Esophagus (tissue), 2 donors: ENCODE results near the gene RFWD3. TPM values are rescaled to one million over a fixed set of nuclear protein-coding genes. Genes with fewer than 3 reads are reported as not detected.

Experiments
- H3K27ac ChIP-seq, 2 donors: one replicate each; pipeline ENCODE4 v1.5.1; 2013; ENCODE audit warnings: low read depth in 2 of 2, mild to moderate bottlenecking in 2 of 2, inconsistent platforms in 1 of 2, low read length in 1 of 2, moderate library complexity in 1 of 2
- H3K27me3 ChIP-seq, 2 donors: one replicate each; pipeline ENCODE4 v1.6.1; 2013; ENCODE audit warnings: low read length in 2 of 2, control low read depth in 1 of 2, mild to moderate bottlenecking in 1 of 2; ENCODE audit not compliant: insufficient read depth in 2 of 2, control insufficient read depth in 1 of 2
- H3K36me3 ChIP-seq, 2 donors: one replicate each; pipeline ENCODE4 v1.6.1; 2013; ENCODE audit warnings: low read length in 1 of 2; ENCODE audit not compliant: control insufficient read depth in 2 of 2, insufficient read depth in 2 of 2
- H3K4me1 ChIP-seq, 2 donors: one replicate each; pipeline ENCODE4 v1.6.1; 2013; ENCODE audit warnings: low read length in 1 of 2; ENCODE audit not compliant: control insufficient read depth in 2 of 2, insufficient read depth in 2 of 2
- H3K4me3 ChIP-seq, 2 donors: one replicate each; pipeline ENCODE4 v1.5.1; 2013; ENCODE audit warnings: low read length in 2 of 2, mild to moderate bottlenecking in 2 of 2, low read depth in 1 of 2, moderate library complexity in 1 of 2
- H3K9me3 ChIP-seq, 2 donors: one replicate each; pipeline ENCODE4 v1.6.1; 2013; ENCODE audit warnings: mild to moderate bottlenecking in 2 of 2, low read depth in 1 of 2, low read length in 1 of 2, moderate library complexity in 1 of 2; ENCODE audit not compliant: control insufficient read depth in 2 of 2, insufficient read depth in 1 of 2
- whole genome bisulfite sequencing, 2 donors: extraction: QIAGEN DNeasy Blood & Tissue Kit; methylation state at CpG; one replicate each; pipeline ENCODE4 v1.1.7; 2013; 5-methylcytosine and 5-hydroxymethylcytosine counted together
- polyA plus RNA-seq, 2 donors: library from polyadenylated mRNA; stranded (reverse); fragments of 200-250 nt; gene quantifications; one replicate each; pipeline ENCODE4 v1.2.3, GENCODE V29; 2013
- donor health status: healthy with polysubstance abuse.
- donor health status: Bipolar disorder and iron deficiency.

The RFWD3 gene
- polyA plus RNA-seq, 2 donors = 8.0 to 10.8 TPM

GRCh38 chr16:74627506-74628220 lies 39.0 kb downstream of the RFWD3 start:
- H3K27me3 ChIP-seq = no peaks in the 10 kb centered on the region

GRCh38 chr16:74626741-74627416 lies 39.8 kb downstream of the RFWD3 start:
- no peak overlapping the region for H3K27ac ChIP-seq
- peaks cover 9 to 32% of the 10 kb centered on the region in 2 donors for H3K36me3 ChIP-seq
- H3K4me3 ChIP-seq = no peak overlapping the region
- H3K9me3 ChIP-seq = no peaks in the 10 kb centered on the region
- H3K4me1 ChIP-seq = no peaks in the 10 kb centered on the region
- WGBS, 2 donors = 0 to 40% methylated on average over 1 of the region's 1 CpG
- no peaks in the 10 kb centered on the region for H3K27me3 ChIP-seq

More at GRCh38 chr16:74627506-74628220, 39.0 kb downstream of the RFWD3 start:
- peaks cover 11 to 34% of the 10 kb centered on the region in 2 donors for H3K36me3 ChIP-seq
- H3K4me3 ChIP-seq = no peak overlapping the region
- 73 to 83% methylated on average over 6 of the region's 6 CpGs for WGBS, 2 donors
- no peaks in the 10 kb centered on the region for H3K4me1 ChIP-seq
- no peaks in the 10 kb centered on the region for H3K9me3 ChIP-seq
- H3K27ac ChIP-seq = no peak overlapping the region

- Histone ChIP-seq H3K36me3 (peaks cover 4 to 30% of the 10 kb centered on the region in 2 donors), H3K27ac (no peak overlapping the region), H3K4me1 (no peaks in the 10 kb centered on the region), H3K9me3 (no peaks in the 10 kb centered on the region), H3K4me3 (no peak overlapping the region), H3K27me3 (no peaks in the 10 kb centered on the region)
- WGBS, 2 donors = 92% methylated on average over 14 of the region's 14 CpGs
Observed at GRCh38 chr16:74625500-74626350, 41.0 kb downstream of the RFWD3 start.

- H3K36me3 ChIP-seq = peaks cover 4 to 24% of the 10 kb centered on the region in 2 donors
- no peak overlapping the region for H3K27ac ChIP-seq
- no peaks in the 10 kb centered on the region for H3K27me3 ChIP-seq
- H3K4me3 ChIP-seq = no peak overlapping the region
- no peaks in the 10 kb centered on the region for H3K4me1 ChIP-seq
- WGBS, 2 donors = 69 to 76% methylated on average over 6 of the region's 6 CpGs
- H3K9me3 ChIP-seq = no peaks in the 10 kb centered on the region
Observed at GRCh38 chr16:74623839-74624235, 42.8 kb downstream of the RFWD3 start.

- WGBS, 2 donors = 29% methylated on average over 4 of the region's 4 CpGs
- Histone ChIP-seq H3K4me1 (no peaks in the 10 kb centered on the region), H3K27ac (no peak overlapping the region), H3K4me3 (no peak overlapping the region), H3K36me3 (peaks cover 4 to 22% of the 10 kb centered on the region in 2 donors), H3K27me3 (no peaks in the 10 kb centered on the region), H3K9me3 (no peaks in the 10 kb centered on the region)
Observed at GRCh38 chr16:74623214-74623838, 43.4 kb downstream of the RFWD3 start.

- no peaks in the 10 kb centered on the region for H3K4me1 ChIP-seq
- no peaks in the 10 kb centered on the region for H3K9me3 ChIP-seq
- WGBS, 2 donors = 93 to 94% methylated on average over 4 of the region's 4 CpGs
- H3K4me3 ChIP-seq = no peak overlapping the region
- peaks cover under 1 to 13% of the 10 kb centered on the region in 2 donors for H3K36me3 ChIP-seq
- H3K27ac ChIP-seq = no peak overlapping the region
- no peaks in the 10 kb centered on the region for H3K27me3 ChIP-seq
Observed at GRCh38 chr16:74622005-74622404, 44.7 kb downstream of the RFWD3 start.

GRCh38 chr16:74617206-74617788 lies 49.4 kb downstream of the RFWD3 start:
- Histone ChIP-seq H3K36me3 (peaks cover 0 to 4% of the 10 kb centered on the region in 2 donors), H3K9me3 (no peaks in the 10 kb centered on the region), H3K27me3 (no peaks in the 10 kb centered on the region), H3K27ac (no peak overlapping the region), H3K4me3 (no peak overlapping the region), H3K4me1 (no peaks in the 10 kb centered on the region)
- 94 to 95% methylated on average over 1 of the region's 1 CpG for WGBS, 2 donors

GRCh38 chr16:74611721-74612120 lies 55.0 kb downstream of the RFWD3 start:
- Histone ChIP-seq H3K36me3 (no peaks in the 10 kb centered on the region), H3K9me3 (no peaks in the 10 kb centered on the region), H3K4me3 (no peak overlapping the region), H3K27ac (no peak overlapping the region), H3K4me1 (peaks cover 0 to 2% of the 10 kb centered on the region in 2 donors), H3K27me3 (no peaks in the 10 kb centered on the region)
- 44 to 66% methylated on average over 1 of the region's 1 CpG for WGBS, 2 donors

- peaks cover 0 to 2% of the 10 kb centered on the region in 2 donors for H3K4me1 ChIP-seq
- no peaks in the 10 kb centered on the region for H3K27me3 ChIP-seq
- H3K4me3 ChIP-seq = no peak overlapping the region
- H3K36me3 ChIP-seq = no peaks in the 10 kb centered on the region
- 80 to 84% methylated on average over 6 of the region's 6 CpGs for WGBS, 2 donors
- H3K9me3 ChIP-seq = no peaks in the 10 kb centered on the region
- no peak overlapping the region for H3K27ac ChIP-seq
Observed at GRCh38 chr16:74608944-74609343, 57.7 kb downstream of the RFWD3 start.
